ENCODE results near the gene TMEM119. TPM values are rescaled to one million over a fixed set of nuclear protein-coding genes. Genes with fewer than 3 reads are reported as not detected.

The TMEM119 gene
- total RNA-seq, 1 donor from 2014 or later: 0.72 TPM

DNA sequence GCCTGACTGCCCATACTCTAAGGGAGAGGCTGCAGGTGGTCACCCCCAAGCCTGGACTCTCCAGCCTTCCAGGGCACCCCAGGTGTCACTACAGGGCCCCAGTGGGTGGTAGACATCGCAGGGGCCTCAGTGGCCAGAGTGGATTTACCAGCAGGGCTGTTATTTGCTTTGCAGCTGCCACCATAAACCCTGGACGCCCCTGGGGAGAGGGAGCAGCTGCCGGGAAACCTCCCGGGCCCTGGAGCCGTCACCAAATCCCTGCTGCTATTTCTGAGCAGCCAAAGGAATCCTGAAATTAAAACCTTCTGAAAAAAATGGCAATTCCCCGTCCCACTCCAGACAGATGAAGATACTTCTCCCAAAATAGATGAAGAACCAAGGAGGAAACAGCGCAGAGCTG lies 13.9 kb downstream of the TMEM119 start:
- Mint-ChIP-seq H3K27ac (ENCODE audit: unreplicated experiment) (no peak overlapping the region), H3K4me1 (peaks cover 4% of the 10 kb centered on the region), H3K36me3 (ENCODE audit: low read depth) (no peaks in the 10 kb centered on the region), H3K4me3 (no peak overlapping the region), H3K9me3 (peaks cover 2% of the 10 kb centered on the region), H3K27me3 (ENCODE audit: low read depth) (no peaks in the 10 kb centered on the region)
- TF ChIP-seq, protein P1, sequence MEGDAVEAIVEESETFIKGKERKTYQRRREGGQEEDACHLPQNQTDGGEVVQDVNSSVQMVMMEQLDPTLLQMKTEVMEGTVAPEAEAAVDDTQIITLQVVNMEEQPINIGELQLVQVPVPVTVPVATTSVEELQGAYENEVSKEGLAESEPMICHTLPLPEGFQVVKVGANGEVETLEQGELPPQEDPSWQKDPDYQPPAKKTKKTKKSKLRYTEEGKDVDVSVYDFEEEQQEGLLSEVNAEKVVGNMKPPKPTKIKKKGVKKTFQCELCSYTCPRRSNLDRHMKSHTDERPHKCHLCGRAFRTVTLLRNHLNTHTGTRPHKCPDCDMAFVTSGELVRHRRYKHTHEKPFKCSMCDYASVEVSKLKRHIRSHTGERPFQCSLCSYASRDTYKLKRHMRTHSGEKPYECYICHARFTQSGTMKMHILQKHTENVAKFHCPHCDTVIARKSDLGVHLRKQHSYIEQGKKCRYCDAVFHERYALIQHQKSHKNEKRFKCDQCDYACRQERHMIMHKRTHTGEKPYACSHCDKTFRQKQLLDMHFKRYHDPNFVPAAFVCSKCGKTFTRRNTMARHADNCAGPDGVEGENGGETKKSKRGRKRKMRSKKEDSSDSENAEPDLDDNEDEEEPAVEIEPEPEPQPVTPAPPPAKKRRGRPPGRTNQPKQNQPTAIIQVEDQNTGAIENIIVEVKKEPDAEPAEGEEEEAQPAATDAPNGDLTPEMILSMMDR (conservative IDR thresholded peaks at IDR 0.05): no peak
- DNase-seq (ENCODE audit: low read depth, low spot score): no peak

DNA sequence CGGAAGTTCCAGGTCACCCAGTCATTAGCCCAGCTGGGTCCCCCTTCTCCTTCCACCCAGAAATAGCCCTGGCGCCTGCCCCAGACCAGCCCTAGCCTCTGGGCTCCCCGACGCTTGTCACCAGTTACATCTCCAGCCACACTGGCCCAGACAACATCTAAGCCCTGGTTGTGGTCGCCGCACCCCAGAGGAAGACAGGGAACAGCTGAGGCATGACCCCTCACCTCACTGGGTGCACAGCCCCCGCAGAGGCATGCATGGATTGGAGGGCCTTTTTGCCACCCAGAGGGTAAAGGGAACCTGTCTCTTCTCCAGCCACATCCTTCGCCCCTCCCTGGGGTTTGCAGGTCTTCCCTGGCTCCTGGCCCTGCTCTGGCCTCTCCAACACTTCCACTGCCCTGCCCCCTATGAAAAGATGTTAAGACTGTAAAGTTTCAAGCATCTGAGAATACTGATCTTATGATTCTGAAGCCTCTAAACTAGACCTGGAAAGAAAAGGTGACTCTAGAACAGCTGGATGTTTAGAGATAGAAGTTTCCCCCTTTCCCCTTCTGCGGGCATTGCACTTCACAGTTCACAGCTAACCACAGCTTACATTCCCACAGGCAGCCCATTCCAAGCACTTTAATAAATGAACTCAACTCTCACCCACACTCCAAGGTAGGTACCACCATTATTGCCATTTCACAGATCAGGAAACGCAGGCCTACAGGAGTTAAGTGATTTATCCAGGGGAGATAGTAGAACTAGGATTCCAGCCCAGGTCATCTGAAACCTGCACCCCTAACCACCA lies 14.7 kb downstream of the TMEM119 start:
- no peaks in the 10 kb centered on the region for H3K36me3 Mint-ChIP-seq (ENCODE audit: low read depth)
- TF ChIP-seq, protein P1 (conservative IDR thresholded peaks at IDR 0.05): no peak
- no peaks in the 10 kb centered on the region for H3K4me1 Mint-ChIP-seq
- no peak for DNase-seq (ENCODE audit: low read depth, low spot score)
- H3K9me3 Mint-ChIP-seq: peaks cover 4% of the 10 kb centered on the region
- H3K27me3 Mint-ChIP-seq (ENCODE audit: low read depth): no peaks in the 10 kb centered on the region
- no peak overlapping the region for H3K4me3 Mint-ChIP-seq
- H3K27ac Mint-ChIP-seq (ENCODE audit: unreplicated experiment): no peak overlapping the region

DNA sequence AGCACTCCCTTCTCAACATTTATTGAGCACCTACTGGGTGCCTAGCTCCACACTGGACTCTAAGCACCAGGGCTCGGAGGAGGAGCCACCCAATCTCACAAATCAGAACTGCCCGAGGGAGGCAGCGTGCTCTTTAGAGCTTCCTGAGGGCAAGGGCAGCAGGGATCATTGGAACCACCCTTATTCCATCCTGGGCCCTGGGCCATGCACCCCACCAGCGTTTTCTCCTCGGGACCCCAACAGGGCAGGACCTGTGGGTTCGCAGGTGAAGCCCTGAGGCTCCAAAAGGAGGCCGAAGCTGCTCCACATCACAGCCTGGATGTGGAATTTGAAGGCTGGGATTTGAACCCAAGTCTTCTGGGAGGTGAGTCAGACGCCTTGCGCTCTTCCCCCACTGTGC lies 15.4 kb downstream of the TMEM119 start:
- Mint-ChIP-seq H3K4me3 (no peak overlapping the region), H3K4me1 (no peaks in the 10 kb centered on the region), H3K27ac (ENCODE audit: unreplicated experiment) (no peak overlapping the region)

DNA sequence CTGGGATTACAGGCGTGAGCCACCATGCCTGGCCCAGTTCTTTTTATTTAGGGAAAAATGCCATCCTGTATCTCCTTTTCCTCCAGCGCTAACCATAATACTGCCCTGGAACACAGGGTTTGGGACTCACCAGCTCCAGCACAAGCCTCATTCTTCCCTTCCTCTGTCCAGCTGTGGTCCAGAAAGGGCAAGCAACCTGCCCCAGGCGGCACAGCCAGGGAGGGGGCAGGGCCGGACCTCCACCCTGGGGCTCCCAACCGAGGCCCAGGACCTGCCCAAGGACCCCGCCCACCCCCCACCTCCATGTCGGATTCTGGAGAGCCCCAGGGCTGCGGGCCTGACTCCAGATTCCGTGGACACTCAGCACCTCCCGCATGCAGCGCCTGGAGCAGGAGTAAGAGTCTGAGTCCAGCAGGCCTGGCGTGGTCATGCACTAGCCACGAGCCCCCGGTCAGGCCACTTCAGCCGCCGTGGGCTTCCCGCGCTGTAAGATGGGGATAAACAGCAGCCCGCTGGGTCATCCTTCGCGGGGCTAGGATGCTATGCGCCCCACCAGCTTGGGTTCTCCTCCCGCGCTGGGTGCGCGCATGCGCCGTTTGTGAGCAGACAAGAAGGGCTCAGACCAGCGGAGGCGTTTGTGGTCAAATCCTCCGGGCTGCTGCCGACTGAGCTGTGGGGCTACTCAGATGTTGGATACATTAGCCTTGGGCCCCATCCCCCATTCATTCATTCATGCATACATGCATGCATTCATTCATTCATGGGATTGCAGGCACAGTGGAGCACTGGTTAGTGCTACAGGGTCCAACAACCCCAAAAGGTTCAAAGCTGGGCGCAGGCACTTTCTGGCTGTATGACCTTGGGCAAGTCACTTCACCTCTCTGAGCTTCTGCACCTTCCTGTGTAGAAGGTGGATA lies 16.3 kb downstream of the TMEM119 start:
- H3K27me3 Mint-ChIP-seq (ENCODE audit: low read depth): no peaks in the 10 kb centered on the region
- no peaks in the 10 kb centered on the region for H3K4me1 Mint-ChIP-seq
- DNase-seq (ENCODE audit: low read depth, low spot score): no peak
- peaks cover 4% of the 10 kb centered on the region for H3K9me3 Mint-ChIP-seq
- H3K36me3 Mint-ChIP-seq (ENCODE audit: low read depth): no peaks in the 10 kb centered on the region
- H3K4me3 Mint-ChIP-seq: no peak overlapping the region
- TF ChIP-seq, protein P1 (conservative IDR thresholded peaks at IDR 0.05): no peak
- H3K27ac Mint-ChIP-seq (ENCODE audit: unreplicated experiment): no peak overlapping the region

More for the DNA sequence above, 15.4 kb downstream of the TMEM119 start:
- H3K36me3 Mint-ChIP-seq (ENCODE audit: low read depth): no peaks in the 10 kb centered on the region
- DNase-seq (ENCODE audit: low read depth, low spot score): no peak
- TF ChIP-seq, protein P1 (conservative IDR thresholded peaks at IDR 0.05): no peak
- H3K9me3 Mint-ChIP-seq: peaks cover 4% of the 10 kb centered on the region
- H3K27me3 Mint-ChIP-seq (ENCODE audit: low read depth): no peaks in the 10 kb centered on the region

DNA sequence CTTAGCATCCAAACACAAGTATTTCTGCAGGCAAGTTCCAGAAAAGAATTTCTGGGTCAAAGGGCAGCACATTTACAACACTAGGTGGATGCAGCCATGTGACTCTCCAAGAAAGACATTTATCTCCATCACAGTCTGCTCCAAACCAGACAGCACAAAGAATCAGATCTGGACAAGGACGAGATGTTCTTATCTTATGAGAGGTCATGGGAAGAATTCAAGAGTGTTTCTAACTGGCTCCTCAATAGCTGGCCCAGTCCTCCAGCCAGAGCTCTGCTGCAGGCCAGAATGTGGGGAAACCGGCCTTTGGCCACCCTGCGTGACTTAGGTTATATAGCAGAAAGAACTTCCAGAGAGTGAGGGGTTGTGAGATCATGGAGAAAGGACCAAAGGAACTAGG lies 17.4 kb downstream of the TMEM119 start:
- Mint-ChIP-seq H3K27me3 (ENCODE audit: low read depth) (no peaks in the 10 kb centered on the region), H3K4me1 (no peaks in the 10 kb centered on the region), H3K9me3 (peaks cover 4% of the 10 kb centered on the region), H3K4me3 (no peak overlapping the region), H3K27ac (ENCODE audit: unreplicated experiment) (no peak overlapping the region), H3K36me3 (ENCODE audit: low read depth) (no peaks in the 10 kb centered on the region)
- TF ChIP-seq, protein P1 (conservative IDR thresholded peaks at IDR 0.05): no peak
- no peak for DNase-seq (ENCODE audit: low read depth, low spot score)
